ENCODE data around the gene SLC30A3. TPM values are rescaled to one million over a fixed set of nuclear protein-coding genes. Genes with fewer than 3 reads are reported as not detected.

SLC30A3 gene
- polyA plus RNA-seq, 6 donors from 2014 or later: 0.06 to 0.16 TPM; not detected in 4

Other genes starting within 250 kb of the SLC30A3 start
- gene TMEM214, start 230.1 kb downstream of the SLC30A3 start, polyA plus RNA-seq (ENCODE audit: low read depth in 6 of 6): 10 to 100 TPM; 16.6 to 32.9 (median 24.6) TPM
- 10 to 100 TPM in 3 of 6 donors, 1 to 10 TPM in 3; 7.8 to 11.6 (median 10.1) TPM for gene AGBL5, start 211.4 kb downstream of the SLC30A3 start, polyA plus RNA-seq (ENCODE audit: low read depth in 6 of 6)
- gene OST4, start 191.4 kb downstream of the SLC30A3 start, polyA plus RNA-seq (ENCODE audit: low read depth in 6 of 6): 100 to 1,000 TPM; 594 to 733 (median 606) TPM
- gene EMILIN1, start 184.4 kb downstream of the SLC30A3 start, polyA plus RNA-seq (ENCODE audit: low read depth in 6 of 6): 1 to 10 TPM in 2 of 6 donors, under 1 TPM in 4; 0.28 to 1.1 (median 0.77) TPM
- gene KHK, start 176.3 kb downstream of the SLC30A3 start, polyA plus RNA-seq (ENCODE audit: low read depth in 6 of 6): 1 to 10 TPM; 3.3 to 8.9 (median 5.6) TPM
- gene CGREF1, start 143.9 kb downstream of the SLC30A3 start, polyA plus RNA-seq (ENCODE audit: low read depth in 6 of 6): not detected
- 1 to 10 TPM in 2 of 6 donors, not detected in 4; 1.2 to 1.3 TPM for gene ABHD1, start 139.2 kb downstream of the SLC30A3 start, polyA plus RNA-seq (ENCODE audit: low read depth in 6 of 6)
- 100 to 1,000 TPM in 1 of 6 donors, 10 to 100 TPM in 5; 51.0 to 101 (median 56.2) TPM for gene PREB, start 128.4 kb downstream of the SLC30A3 start, polyA plus RNA-seq (ENCODE audit: low read depth in 6 of 6)
- gene PRR30, start 123.6 kb downstream of the SLC30A3 start, polyA plus RNA-seq (ENCODE audit: low read depth in 6 of 6): not detected
- gene TCF23, start 114.0 kb downstream of the SLC30A3 start, polyA plus RNA-seq (ENCODE audit: low read depth in 6 of 6): not detected
- gene ATRAID, start 51.0 kb downstream of the SLC30A3 start, polyA plus RNA-seq (ENCODE audit: low read depth in 6 of 6): 100 to 1,000 TPM; 296 to 424 (median 357) TPM
- gene SLC5A6, start 50.8 kb downstream of the SLC30A3 start, polyA plus RNA-seq (ENCODE audit: low read depth in 6 of 6): 10 to 100 TPM; 15.4 to 55.3 (median 22.4) TPM
- gene CAD, start 45.7 kb downstream of the SLC30A3 start, polyA plus RNA-seq (ENCODE audit: low read depth in 6 of 6): 10 to 100 TPM in 5 of 6 donors, 1 to 10 TPM in 1; 5.4 to 20.7 (median 14.0) TPM
- gene DNAJC5G, start 12.4 kb upstream of the SLC30A3 start, polyA plus RNA-seq (ENCODE audit: low read depth in 6 of 6): not detected
- gene TRIM54, start 19.4 kb upstream of the SLC30A3 start, polyA plus RNA-seq (ENCODE audit: low read depth in 6 of 6): not detected
- 1 to 10 TPM in 1 of 6 donors, under 1 TPM in 3, not detected in 2; 0.55 to 1.4 (median 0.91) TPM for gene UCN, start 45.4 kb upstream of the SLC30A3 start, polyA plus RNA-seq (ENCODE audit: low read depth in 6 of 6)
- gene MPV17, start 60.0 kb upstream of the SLC30A3 start, polyA plus RNA-seq (ENCODE audit: low read depth in 6 of 6): 100 to 1,000 TPM; 133 to 234 (median 151) TPM
- gene GTF3C2, start 93.7 kb upstream of the SLC30A3 start, polyA plus RNA-seq (ENCODE audit: low read depth in 6 of 6): 10 to 100 TPM; 31.8 to 50.6 (median 39.9) TPM
- gene EIF2B4, start 107.3 kb upstream of the SLC30A3 start, polyA plus RNA-seq (ENCODE audit: low read depth in 6 of 6): 10 to 100 TPM; 16.3 to 38.9 (median 30.3) TPM
- gene SNX17, start 107.6 kb upstream of the SLC30A3 start, polyA plus RNA-seq (ENCODE audit: low read depth in 6 of 6): 100 to 1,000 TPM; 216 to 307 (median 256) TPM
- 1 to 10 TPM in 5 of 6 donors, not detected in 1; 2.2 to 6.5 (median 3.7) TPM for gene ZNF513, start 117.7 kb upstream of the SLC30A3 start, polyA plus RNA-seq (ENCODE audit: low read depth in 6 of 6)
- 100 to 1,000 TPM in 1 of 6 donors, 10 to 100 TPM in 5; 67.1 to 105 (median 73.2) TPM for gene PPM1G, start 146.5 kb upstream of the SLC30A3 start, polyA plus RNA-seq (ENCODE audit: low read depth in 6 of 6)
- gene NRBP1, start 165.6 kb upstream of the SLC30A3 start, polyA plus RNA-seq (ENCODE audit: low read depth in 6 of 6): 10 to 100 TPM; 45.3 to 76.5 (median 59.4) TPM
- 1 to 10 TPM in 4 of 6 donors, under 1 TPM in 1, not detected in 1; 1.00 to 8.3 (median 3.9) TPM for gene KRTCAP3, start 179.3 kb upstream of the SLC30A3 start, polyA plus RNA-seq (ENCODE audit: low read depth in 6 of 6)
- 1 to 10 TPM in 5 of 6 donors, under 1 TPM in 1; 0.47 to 7.5 (median 3.2) TPM for gene IFT172, start 226.7 kb upstream of the SLC30A3 start, polyA plus RNA-seq (ENCODE audit: low read depth in 6 of 6)
- under 1 TPM in 3 of 6 donors, not detected in 3; 0.17 to 0.65 (median 0.33) TPM for gene FNDC4, start 232.2 kb upstream of the SLC30A3 start, polyA plus RNA-seq (ENCODE audit: low read depth in 6 of 6)
- gene GCKR, start 233.8 kb upstream of the SLC30A3 start, polyA plus RNA-seq (ENCODE audit: low read depth in 6 of 6): not detected

Measured in naive B cell (primary cell).